DOHH2 (cell line): ENCODE measurements around the gene GMEB1.

Experiments used
- CTCF ChIP-seq: fragments of 200-600 bp; sonication (generic); IDR thresholded peaks from one replicate; pipeline ENCODE4 v1.5.1; 2014; ENCODE audit warnings: antibody characterized with exemption, mild to moderate bottlenecking, low read depth, low read length; ENCODE audit not compliant: poor library complexity, severe bottlenecking
- EZH2phosphoT487 ChIP-seq: fragments of 200-600 bp; sonication (generic); IDR thresholded peaks from 2 replicates; pipeline ENCODE4 v1.6.1; 2017; ENCODE audit warnings: borderline replicate concordance, mild to moderate bottlenecking, antibody characterized with exemption, low read length, moderate library complexity, mixed read lengths

- TF ChIP-seq CTCF (no peak), EZH2phosphoT487 (no peak)
Observed at GRCh38 chr1:28656335-28656734, 12.2 kb upstream of the GMEB1 start.
